GM10266 (cell line): ENCODE data around the gene SORBS1.

Experiments
- DNase-seq: peaks from one replicate; pipeline ENCODE4 v3.0.0; 2012; ENCODE audit errors: extremely low spot score
- CTCF ChIP-seq: IDR thresholded peaks from 2 replicates; pipeline ENCODE4 v1.5.1; 2012; ENCODE audit warnings: mild to moderate bottlenecking, low read depth; ENCODE audit not compliant: control insufficient read depth, insufficient read depth; ENCODE audit errors: missing control alignments

The SORBS1 gene

GRCh38 chr10:95277614-95278013 lies 283.6 kb downstream of the SORBS1 start:
- DNase-seq: no peak
- TF ChIP-seq CTCF: no peak

- no peak for TF ChIP-seq CTCF
- no peak for DNase-seq
Measured at GRCh38 chr10:95277201-95277570, 284.0 kb downstream of the SORBS1 start.

- no peak for TF ChIP-seq CTCF
- no peak for DNase-seq
Measured at GRCh38 chr10:95276367-95277200, 284.6 kb downstream of the SORBS1 start.

GRCh38 chr10:95275726-95276366 lies 285.3 kb downstream of the SORBS1 start:
- no peak for DNase-seq
- no peak for TF ChIP-seq CTCF

GRCh38 chr10:95273393-95274312 lies 287.5 kb downstream of the SORBS1 start:
- TF ChIP-seq CTCF: no peak
- no peak for DNase-seq

- no peak for DNase-seq
- no peak for TF ChIP-seq CTCF
Measured at GRCh38 chr10:95268438-95268837, 292.7 kb downstream of the SORBS1 start.

GRCh38 chr10:95267251-95267650 lies 293.9 kb downstream of the SORBS1 start:
- DNase-seq: no peak
- no peak for TF ChIP-seq CTCF
